HepG2 (cell line): Measurements from ENCODE around the gene UTP20. TPM values are rescaled to one million over a fixed set of nuclear protein-coding genes. Genes with fewer than 3 reads are reported as not detected.
A peak's percentile ranks its signal among the peaks of the same experiment; 100 is the strongest.

ENCODE experiments used
- ATAC-seq: fragments of 200-7000 bp; cut with Tn5 transposase; 3 replicates; pipeline ENCODE4 v1.9.1; 2020; ENCODE audit warnings: mild to moderate bottlenecking, moderate library complexity
- BruUV-seq: library from RNA; stranded (reverse); fragments of 400-500 nt; replicated peaks from 2 replicates; lab custom pipeline; 2021; lab: Mats Ljungman, UMichigan
- CTCF ChIA-PET: fragments of 300-600 bp; formaldehyde crosslinking; extraction: SDS; loops from one replicate; lab custom pipeline; 2021; ENCODE audit warnings: low total read pairs, inconsistent platforms, low intra/inter-chr PET ratio; lab: Yijun Ruan, JAX
- POLR2A ChIA-PET: fragments of 350-600 bp; sonication (Branson Sonifier 250); formaldehyde crosslinking; loops from one replicate; lab custom pipeline; 2020; ENCODE audit warnings: antibody characterized with exemption, inconsistent platforms; lab: Yijun Ruan, JAX
- DNase-seq: peaks from one replicate; pipeline ENCODE4 v3.0.0-alpha.2; 2015; ENCODE audit warnings: low spot score
- FAIRE-seq: peaks from 3 replicates; lab custom pipeline; 2011; peaks lifted over from hg19 to GRCh38; lab: Jason Lieb, UNC
- H2AFZ ChIP-seq: one replicate; pipeline ENCODE4 v1.6.1; 2011; ENCODE audit warnings: low read length, inconsistent platforms
- H3K27ac ChIP-seq: fragments of 300-600 bp; 3 replicates; pipeline ENCODE4 v1.8.0; 2011; ENCODE audit warnings: mixed run types, mild to moderate bottlenecking, mixed read lengths, low read length, inconsistent platforms; ENCODE audit not compliant: insufficient read depth; ENCODE audit errors: extremely low read length
- H3K27me3 ChIP-seq, 2 experiments: fragments of 200-600 bp in 1 of 2; 2 replicates in 1 of 2; 3 replicates in 1 of 2; pipeline versions ENCODE4 v1.6.0 to v1.8.0; 2011; ENCODE audit warnings: low read length in 2 of 2, mild to moderate bottlenecking in 2 of 2, moderate library complexity in 2 of 2, inconsistent platforms in 1 of 2; ENCODE audit not compliant: insufficient read depth in 2 of 2, control insufficient read depth in 1 of 2
- H3K36me3 ChIP-seq, 2 experiments: fragments of 200-600 bp in 1 of 2; replicated peaks in 1 of 2; 2 replicates in 1 of 2; 3 replicates in 1 of 2; pipeline versions ENCODE4 v1.5.1 to v1.8.0; 2011; ENCODE audit warnings: low read length in 2 of 2, inconsistent platforms in 1 of 2; ENCODE audit not compliant: insufficient read depth in 2 of 2, control insufficient read depth in 1 of 2
- H3K4me1 ChIP-seq: 2 replicates; pipeline ENCODE4 v1.5.1; 2012; ENCODE audit warnings: low read length, inconsistent platforms; ENCODE audit not compliant: insufficient read depth
- H3K4me2 ChIP-seq: 2 replicates; pipeline ENCODE4 v1.6.0; 2011; ENCODE audit warnings: low read depth, low read length, inconsistent platforms
- H3K4me3 ChIP-seq, 3 experiments: fragments of 200-600 bp in 1 of 3; sonication (generic), shearing (Covaris generic) in 1 of 3; replicated peaks in 1 of 3; 2 replicates each; pipeline ENCODE4 v1.5.1; 2011 to 2016; ENCODE audit warnings: low read length in 3 of 3, inconsistent platforms in 2 of 3, low read depth in 2 of 3, mild to moderate bottlenecking in 2 of 3, control low read depth in 1 of 3, mixed read lengths in 1 of 3; ENCODE audit not compliant: insufficient read depth in 1 of 3
- H3K79me2 ChIP-seq: one replicate; pipeline ENCODE4 v1.6.1; 2011; ENCODE audit warnings: low read length, inconsistent platforms; ENCODE audit not compliant: insufficient read depth
- H3K9ac ChIP-seq: 2 replicates; pipeline ENCODE4 v1.6.0; 2011; ENCODE audit warnings: mild to moderate bottlenecking, low read depth, low read length, inconsistent platforms; ENCODE audit not compliant: insufficient read depth
- H3K9me3 ChIP-seq: 2 replicates; pipeline ENCODE4 v1.5.1; 2012; ENCODE audit warnings: mild to moderate bottlenecking, low read length
- H4K20me1 ChIP-seq: 2 replicates; pipeline ENCODE4 v1.6.0; 2011; ENCODE audit warnings: inconsistent platforms, mild to moderate bottlenecking, low read length, moderate library complexity; ENCODE audit not compliant: insufficient read depth
- CC2D1A ChIP-seq: sonication (generic); formaldehyde crosslinking; IDR thresholded peaks from 2 replicates; pipeline ENCODE4 v1.8.1; 2023; ENCODE audit warnings: mild to moderate bottlenecking, missing genetic modification reagents
- GTF2F1 ChIP-seq: fragments of 150-350 bp; IDR thresholded peaks from 2 replicates; pipeline ENCODE4 v1.6.1; 2014; ENCODE audit warnings: low read length
- ISL2 ChIP-seq: sonication (generic); formaldehyde crosslinking; IDR thresholded peaks from 2 replicates; pipeline ENCODE4 v1.5.0; 2020; ENCODE audit warnings: missing genetic modification reagents
- MAF1 ChIP-seq: sonication (generic); formaldehyde crosslinking; IDR thresholded peaks from 2 replicates; pipeline ENCODE4 v1.5.0; 2020; ENCODE audit warnings: missing genetic modification reagents, borderline replicate concordance
- MTF1 ChIP-seq: sonication (generic); formaldehyde crosslinking; IDR thresholded peaks from 2 replicates; pipeline ENCODE4 v1.5.0; 2020; ENCODE audit warnings: missing genetic modification reagents
- POLR2AphosphoS2 ChIP-seq: IDR thresholded peaks from 2 replicates; pipeline ENCODE4 v1.6.1; 2011; ENCODE audit warnings: low read depth, low read length, improper control_type of control experiment
- PREB ChIP-seq: sonication (generic); formaldehyde crosslinking; IDR thresholded peaks from 2 replicates; pipeline ENCODE4 v1.4.0; 2020; ENCODE audit warnings: missing genetic modification reagents
- REPIN1 ChIP-seq: sonication (generic); formaldehyde crosslinking; IDR thresholded peaks from 2 replicates; pipeline ENCODE4 v1.8.0; 2022; ENCODE audit warnings: missing genetic modification reagents, low read depth, mild to moderate bottlenecking, borderline replicate concordance
- SMAD9 ChIP-seq: sonication (generic); formaldehyde crosslinking; IDR thresholded peaks from 2 replicates; pipeline ENCODE4 v1.5.1; 2020; ENCODE audit warnings: mild to moderate bottlenecking, missing genetic modification reagents
- SNRNP70 ChIP-seq: fragments of 200-400 bp; formaldehyde crosslinking; IDR thresholded peaks from 2 replicates; pipeline ENCODE4 v1.6.1; 2017; ENCODE audit warnings: mild to moderate bottlenecking, low read depth, low read length, moderate library complexity
- SOX13 ChIP-seq, 3 experiments: fragments of 450-650 bp in 1 of 3; sonication (generic) in 1 of 3; formaldehyde crosslinking in 1 of 3; IDR thresholded peaks in 2 of 3; conservative IDR thresholded peaks in 1 of 3; 2 replicates each; pipeline versions ENCODE4 v1.5.0 to v1.6.1; 2016 to 2020; ENCODE audit warnings: antibody characterized with exemption in 1 of 3, mild to moderate bottlenecking in 1 of 3, missing compliant biosample characterization in 1 of 3, missing genetic modification reagents in 1 of 3, moderate library complexity in 1 of 3
- SP2 ChIP-seq: sonication (generic); formaldehyde crosslinking; IDR thresholded peaks from 2 replicates; pipeline ENCODE4 v1.5.1; 2020; ENCODE audit warnings: mild to moderate bottlenecking, missing genetic modification reagents
- TGIF2 ChIP-seq: IDR thresholded peaks from 2 replicates; pipeline ENCODE4 v1.6.1; 2016; ENCODE audit warnings: control low read depth, missing compliant biosample characterization
- ZBTB3 ChIP-seq: sonication (generic); formaldehyde crosslinking; IDR thresholded peaks from 2 replicates; pipeline ENCODE4 v1.4.0; 2020; ENCODE audit warnings: low read depth, mild to moderate bottlenecking, moderate library complexity, missing genetic modification reagents, borderline replicate concordance
- ZBTB34 ChIP-seq: sonication (generic); formaldehyde crosslinking; IDR thresholded peaks from 2 replicates; pipeline ENCODE4 v1.8.0; 2022; ENCODE audit warnings: mild to moderate bottlenecking, missing genetic modification reagents
- ZNF775 ChIP-seq: sonication (generic); formaldehyde crosslinking; IDR thresholded peaks from 2 replicates; pipeline ENCODE4 v1.4.0; 2020; ENCODE audit warnings: missing genetic modification reagents, mild to moderate bottlenecking, moderate library complexity, borderline replicate concordance
- WGBS: methylation state at CpG from one replicate; pipeline ENCODE4 v1.1.6; 2017; ENCODE audit warnings: low lambda C conversion rate; 5-methylcytosine and 5-hydroxymethylcytosine counted together
- in situ Hi-C: cut with HindIII; loops from 2 replicates; pipeline ENCODE4 v1.10.0; 2017; ENCODE audit warnings: low pct_unique_long_range_greater_than_20kb; ENCODE audit not compliant: extremely low pct_ligation_motif_present
- intact Hi-C: fragments of 100-400 bp; cut with micrococcal nuclease; formaldehyde crosslinking; loops from one replicate; pipeline ENCODE4 v1.10.0; 2022; ENCODE audit not compliant: unreplicated experiment
- polyA plus RNA-seq, 8 experiments: library from polyadenylated mRNA; depleted of rRNA in 3 of 8; stranded (reverse) in 7 of 8; unstranded in 1 of 8; fragments of >200 nt; fragmentation: Illumina TruSeq in 4 of 8; extraction: Trizol in 4 of 8; gene quantifications; 2 replicates each; pipeline versions ENCODE4 v1.2.1 to v1.2.3, GENCODE V29; 2011 to 2016; ENCODE audit warnings: low read depth in 4 of 8, missing spikeins in 1 of 8, mixed read lengths in 1 of 8; ENCODE audit not compliant: insufficient read depth in 1 of 8
- total RNA-seq, 5 experiments: library from RNA; depleted of rRNA; stranded (reverse); fragments of >200 nt; fragmentation: Illumina TruSeq; extraction: Trizol; gene quantifications; 2 replicates each; pipeline ENCODE4 v1.2.3, GENCODE V29; 2016; ENCODE audit warnings: low read depth in 1 of 5
- TF ChIP-seq, protein P1 (sequence below): sonication (generic); formaldehyde crosslinking; IDR thresholded peaks from 2 replicates; pipeline ENCODE4 v1.5.0; 2020; ENCODE audit warnings: missing genetic modification reagents

Gene UTP20
- total and polyA plus RNA-seq, 2 of the 13 experiments (the other 11 are each of a cell fraction or from before 2014, with no cell fraction given) = 9.0 to 38.5 TPM

GRCh38 chr12:101299346-101299745, 19.4 kb downstream of the UTP20 start:
- no peaks in the 10 kb centered on the region for H4K20me1 ChIP-seq
- no peak overlapping the region for H3K27ac ChIP-seq
- no peak overlapping the region for H2AFZ ChIP-seq
- H3K4me1 ChIP-seq = no peaks in the 10 kb centered on the region
- H3K27me3 ChIP-seq = no peaks in the 10 kb centered on the region
- FAIRE-seq = no peak
- no peak overlapping the region for H3K4me3 ChIP-seq
- DNase-seq = no peak
- no peak overlapping the region for H3K9ac ChIP-seq
- no TSS peak for BruUV-seq
- POLR2A ChIA-PET = no interaction called here
- 99% methylated on average over 2 of the region's 2 CpGs for whole genome bisulfite sequencing
- TF ChIP-seq REPIN1 = no peak
- no peak for TF ChIP-seq TGIF2 (CRISPR knock-in tag)
- TF ChIP-seq CC2D1A = no peak
- no peak for TF ChIP-seq POLR2AphosphoS2
- TF ChIP-seq SP2 = no peak
- no peak for TF ChIP-seq PREB (CRISPR knock-in tag)
- no peak for TF ChIP-seq ZBTB34 (CRISPR knock-in tag)
- CTCF ChIA-PET = no interaction called here
- intact Hi-C loops = no loop called here
- H3K4me2 ChIP-seq = no peak overlapping the region
- H3K79me2 ChIP-seq = no peaks in the 10 kb centered on the region
- in situ Hi-C loops = no loop called here
- peaks cover 7 to 64% of the 10 kb centered on the region in 2 experiments; a peak in 4 of 5 replicates for H3K36me3 ChIP-seq
- no peak for ATAC-seq
- H3K9me3 ChIP-seq = no peaks in the 10 kb centered on the region

GRCh38 chr12:101299931-101300330, 20.0 kb downstream of the UTP20 start:
- H4K20me1 ChIP-seq = no peaks in the 10 kb centered on the region
- H3K4me2 ChIP-seq = no peak overlapping the region
- H3K27ac ChIP-seq = no peak overlapping the region
- H3K4me1 ChIP-seq = no peaks in the 10 kb centered on the region
- peaks cover 9 to 67% of the 10 kb centered on the region in 2 experiments; a peak in 4 of 5 replicates for H3K36me3 ChIP-seq
- CTCF ChIA-PET = no interaction called here
- 95% methylated on average over 3 of the region's 3 CpGs for WGBS
- no peak for FAIRE-seq
- intact Hi-C loops = no loop called here
- no peaks in the 10 kb centered on the region for H3K79me2 ChIP-seq
- in situ Hi-C loops = no loop called here
- no peaks in the 10 kb centered on the region for H3K27me3 ChIP-seq
- no peak overlapping the region for H3K9ac ChIP-seq
- no peak overlapping the region for H2AFZ ChIP-seq
- no peak for ATAC-seq
- no peak overlapping the region for H3K4me3 ChIP-seq
- no peaks in the 10 kb centered on the region for H3K9me3 ChIP-seq
- POLR2A ChIA-PET = no interaction called here
- no peak for TF ChIP-seq SOX13 (IDR thresholded peaks at IDR 0.05)
- TF ChIP-seq SOX13 (CRISPR knock-in tag; conservative IDR thresholded peaks at IDR 0.05 in 1 of 2, IDR thresholded peaks at IDR 0.05 in 1 of 2) = no peak
- TF ChIP-seq MAF1 (CRISPR knock-in tag) = no peak
- TF ChIP-seq SMAD9 (CRISPR knock-in tag) = no peak
- no peak for TF ChIP-seq ZNF775 (CRISPR knock-in tag)
- no peak for TF ChIP-seq SNRNP70
- no peak for TF ChIP-seq ISL2 (CRISPR knock-in tag)
- no peak for TF ChIP-seq CC2D1A
- TF ChIP-seq MTF1 (CRISPR knock-in tag) = no peak
- TF ChIP-seq, protein P1, sequence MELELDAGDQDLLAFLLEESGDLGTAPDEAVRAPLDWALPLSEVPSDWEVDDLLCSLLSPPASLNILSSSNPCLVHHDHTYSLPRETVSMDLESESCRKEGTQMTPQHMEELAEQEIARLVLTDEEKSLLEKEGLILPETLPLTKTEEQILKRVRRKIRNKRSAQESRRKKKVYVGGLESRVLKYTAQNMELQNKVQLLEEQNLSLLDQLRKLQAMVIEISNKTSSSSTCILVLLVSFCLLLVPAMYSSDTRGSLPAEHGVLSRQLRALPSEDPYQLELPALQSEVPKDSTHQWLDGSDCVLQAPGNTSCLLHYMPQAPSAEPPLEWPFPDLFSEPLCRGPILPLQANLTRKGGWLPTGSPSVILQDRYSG (CRISPR knock-in tag) = no peak
- TF ChIP-seq GTF2F1 = no peak
- TF ChIP-seq ZBTB3 (CRISPR knock-in tag) = no peak
- TF ChIP-seq, all 625 proteins: peak for 0
- DNase-seq = peak; percentile 7
- no TSS peak for BruUV-seq
